Measurements from ENCODE around the gene MUC5AC.
"Not testable (repeated sequence)": the region's sequence is repeated elsewhere in the genome, so short reads cannot be mapped to it uniquely, and the experiment has no call there.

The MUC5AC gene, protein sequence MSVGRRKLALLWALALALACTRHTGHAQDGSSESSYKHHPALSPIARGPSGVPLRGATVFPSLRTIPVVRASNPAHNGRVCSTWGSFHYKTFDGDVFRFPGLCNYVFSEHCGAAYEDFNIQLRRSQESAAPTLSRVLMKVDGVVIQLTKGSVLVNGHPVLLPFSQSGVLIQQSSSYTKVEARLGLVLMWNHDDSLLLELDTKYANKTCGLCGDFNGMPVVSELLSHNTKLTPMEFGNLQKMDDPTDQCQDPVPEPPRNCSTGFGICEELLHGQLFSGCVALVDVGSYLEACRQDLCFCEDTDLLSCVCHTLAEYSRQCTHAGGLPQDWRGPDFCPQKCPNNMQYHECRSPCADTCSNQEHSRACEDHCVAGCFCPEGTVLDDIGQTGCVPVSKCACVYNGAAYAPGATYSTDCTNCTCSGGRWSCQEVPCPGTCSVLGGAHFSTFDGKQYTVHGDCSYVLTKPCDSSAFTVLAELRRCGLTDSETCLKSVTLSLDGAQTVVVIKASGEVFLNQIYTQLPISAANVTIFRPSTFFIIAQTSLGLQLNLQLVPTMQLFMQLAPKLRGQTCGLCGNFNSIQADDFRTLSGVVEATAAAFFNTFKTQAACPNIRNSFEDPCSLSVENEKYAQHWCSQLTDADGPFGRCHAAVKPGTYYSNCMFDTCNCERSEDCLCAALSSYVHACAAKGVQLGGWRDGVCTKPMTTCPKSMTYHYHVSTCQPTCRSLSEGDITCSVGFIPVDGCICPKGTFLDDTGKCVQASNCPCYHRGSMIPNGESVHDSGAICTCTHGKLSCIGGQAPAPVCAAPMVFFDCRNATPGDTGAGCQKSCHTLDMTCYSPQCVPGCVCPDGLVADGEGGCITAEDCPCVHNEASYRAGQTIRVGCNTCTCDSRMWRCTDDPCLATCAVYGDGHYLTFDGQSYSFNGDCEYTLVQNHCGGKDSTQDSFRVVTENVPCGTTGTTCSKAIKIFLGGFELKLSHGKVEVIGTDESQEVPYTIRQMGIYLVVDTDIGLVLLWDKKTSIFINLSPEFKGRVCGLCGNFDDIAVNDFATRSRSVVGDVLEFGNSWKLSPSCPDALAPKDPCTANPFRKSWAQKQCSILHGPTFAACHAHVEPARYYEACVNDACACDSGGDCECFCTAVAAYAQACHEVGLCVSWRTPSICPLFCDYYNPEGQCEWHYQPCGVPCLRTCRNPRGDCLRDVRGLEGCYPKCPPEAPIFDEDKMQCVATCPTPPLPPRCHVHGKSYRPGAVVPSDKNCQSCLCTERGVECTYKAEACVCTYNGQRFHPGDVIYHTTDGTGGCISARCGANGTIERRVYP (N-terminal part only)

DNA sequence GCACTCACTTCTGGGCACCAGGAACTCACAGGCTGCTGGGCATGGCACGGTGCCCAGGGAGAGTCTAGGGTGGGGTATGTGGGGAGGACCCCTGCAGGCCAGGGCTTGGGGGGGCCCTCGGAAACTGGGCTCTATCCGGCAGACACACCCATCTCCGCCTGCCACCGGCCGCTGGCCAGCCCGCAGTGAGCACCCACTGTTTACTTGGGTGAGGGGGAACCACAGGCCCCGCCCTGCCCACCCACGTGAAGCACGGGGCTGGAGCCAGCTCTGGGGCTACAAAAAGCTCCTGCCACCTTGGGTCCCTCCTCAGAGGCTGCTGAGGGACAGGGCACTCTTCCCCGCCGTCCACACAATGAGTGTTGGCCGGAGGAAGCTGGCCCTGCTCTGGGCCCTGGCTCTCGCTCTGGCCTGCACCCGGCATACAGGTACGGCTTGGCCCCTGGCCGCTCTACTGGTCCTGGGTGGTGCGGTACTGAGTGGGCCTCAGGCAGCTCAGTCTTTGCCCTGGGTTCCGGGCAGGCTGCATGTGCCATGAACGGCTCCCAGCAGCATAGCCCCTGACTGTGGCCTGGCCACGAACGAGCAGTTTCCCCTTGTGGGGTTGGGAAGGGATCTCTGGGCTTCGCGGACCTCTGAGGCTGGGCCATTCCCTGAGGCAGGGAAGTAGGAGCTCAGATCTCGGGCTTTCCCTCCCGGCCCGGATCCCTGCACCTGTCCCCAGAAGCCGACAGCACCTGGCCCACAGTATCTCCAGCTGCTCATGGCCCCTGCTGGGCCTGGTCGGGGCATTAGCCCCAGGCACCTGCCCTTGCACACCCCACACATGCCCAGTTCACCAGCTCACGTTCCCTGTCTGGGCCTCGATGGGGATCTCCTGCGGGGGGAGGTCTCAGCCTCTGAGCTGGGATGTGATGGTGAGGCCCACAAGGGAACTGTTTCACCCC is at the start of gene MUC5AC:
TSS of gene MUC5AC (plus strand) at position 309 of the 947 bp plus-strand sequence. CDS start at position 356, 47 bp downstream.
- no peak for DNase-seq (ENCODE audit: low read depth in 3 of 3, low spot score in 1 of 3)

DNA sequence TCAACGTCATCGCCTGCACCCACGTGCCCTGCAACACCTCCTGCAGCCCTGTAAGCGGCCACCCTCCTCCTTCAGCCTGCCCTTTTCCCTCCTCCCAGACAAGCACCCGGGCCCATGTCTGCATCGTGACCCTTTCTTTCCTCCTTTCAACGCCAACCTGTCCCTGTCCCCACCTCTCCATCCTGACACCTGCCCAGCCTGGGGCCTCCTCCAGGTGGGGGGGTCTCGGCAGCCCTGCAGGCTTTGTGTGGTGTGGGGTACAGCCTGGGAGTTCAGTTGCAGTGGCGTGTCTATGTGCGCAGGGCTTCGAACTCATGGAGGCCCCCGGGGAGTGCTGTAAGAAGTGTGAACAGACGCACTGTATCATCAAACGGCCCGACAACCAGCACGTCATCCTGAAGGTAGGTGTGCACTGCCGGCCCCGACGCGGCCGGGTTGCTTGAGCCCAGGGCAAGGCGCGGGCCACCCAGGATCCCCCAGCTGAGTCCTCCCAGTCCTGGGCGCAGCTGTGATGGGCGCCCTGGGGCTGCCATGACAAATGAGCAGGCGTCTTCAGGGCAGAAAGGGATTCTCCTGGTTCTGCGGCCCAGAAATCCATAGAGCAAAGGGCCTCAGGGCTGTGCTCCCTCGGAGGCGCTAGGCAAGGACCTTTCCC is 49.4 kb upstream of the MUC5AC start:
- no peak for DNase-seq (ENCODE audit: low read depth in 3 of 3, low spot score in 1 of 3)

DNA sequence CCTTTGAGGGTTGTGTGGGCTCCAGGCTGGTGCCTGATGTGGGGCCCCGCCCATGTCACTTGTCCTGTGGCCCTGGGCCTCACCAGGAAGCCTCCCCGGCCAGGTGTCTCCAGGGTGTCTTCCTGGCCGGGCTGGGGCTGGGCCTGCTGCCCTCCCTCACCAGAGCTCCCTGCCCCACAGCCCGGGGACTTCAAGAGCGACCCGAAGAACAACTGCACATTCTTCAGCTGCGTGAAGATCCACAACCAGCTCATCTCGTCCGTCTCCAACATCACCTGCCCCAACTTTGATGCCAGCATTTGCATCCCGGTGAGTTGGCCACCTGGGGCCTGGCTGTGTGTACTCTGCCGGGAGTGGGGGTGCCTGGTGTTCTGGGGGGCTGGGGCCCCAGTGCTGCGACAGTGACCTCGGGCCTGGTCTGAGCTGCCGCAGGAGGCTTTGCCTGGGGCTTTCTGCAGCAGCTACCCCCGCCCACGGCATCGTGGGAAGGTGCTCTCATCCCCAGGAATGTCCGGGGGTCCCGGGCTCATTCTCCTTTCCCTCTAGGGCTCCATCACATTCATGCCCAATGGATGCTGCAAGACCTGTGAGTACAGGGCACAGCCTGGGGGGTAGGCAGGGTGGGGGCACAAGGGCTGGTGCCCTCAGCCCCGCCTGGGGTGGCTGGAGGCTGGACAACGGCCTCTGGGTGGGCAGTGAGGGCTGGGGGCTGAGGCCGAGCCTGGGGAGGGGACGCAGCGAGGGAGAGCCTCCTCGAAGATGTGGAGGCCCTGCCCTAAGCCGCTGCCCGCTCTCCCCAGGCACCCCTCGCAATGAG is 48.4 kb upstream of the MUC5AC start:
- no peak for DNase-seq (ENCODE audit: low read depth in 3 of 3, low spot score in 1 of 3)

DNA sequence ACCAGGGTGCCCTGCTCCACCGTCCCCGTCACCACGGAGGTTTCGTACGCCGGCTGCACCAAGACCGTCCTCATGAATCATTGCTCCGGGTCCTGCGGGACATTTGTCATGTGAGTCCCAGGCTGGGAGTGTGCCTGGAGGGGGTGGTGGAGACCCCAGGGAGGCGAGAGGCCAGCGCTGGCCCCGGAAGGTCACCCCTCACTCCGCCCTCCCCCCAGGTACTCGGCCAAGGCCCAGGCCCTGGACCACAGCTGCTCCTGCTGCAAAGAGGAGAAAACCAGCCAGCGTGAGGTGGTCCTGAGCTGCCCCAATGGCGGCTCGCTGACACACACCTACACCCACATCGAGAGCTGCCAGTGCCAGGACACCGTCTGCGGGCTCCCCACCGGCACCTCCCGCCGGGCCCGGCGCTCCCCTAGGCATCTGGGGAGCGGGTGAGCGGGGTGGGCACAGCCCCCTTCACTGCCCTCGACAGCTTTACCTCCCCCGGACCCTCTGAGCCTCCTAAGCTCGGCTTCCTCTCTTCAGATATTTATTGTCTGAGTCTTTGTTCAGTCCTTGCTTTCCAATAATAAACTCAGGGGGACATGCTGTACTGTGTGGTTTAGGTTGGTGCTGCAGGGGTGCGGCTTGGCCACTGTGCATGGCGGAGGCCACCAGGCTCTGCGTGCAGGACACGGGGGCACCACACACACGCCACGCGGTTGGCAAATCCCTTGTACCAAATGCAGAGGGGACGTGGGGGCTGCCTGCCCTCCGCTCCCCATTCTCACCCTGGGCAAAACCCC is 47.6 kb upstream of the MUC5AC start:
- no peak for DNase-seq (ENCODE audit: low read depth in 3 of 3, low spot score in 1 of 3)

DNA sequence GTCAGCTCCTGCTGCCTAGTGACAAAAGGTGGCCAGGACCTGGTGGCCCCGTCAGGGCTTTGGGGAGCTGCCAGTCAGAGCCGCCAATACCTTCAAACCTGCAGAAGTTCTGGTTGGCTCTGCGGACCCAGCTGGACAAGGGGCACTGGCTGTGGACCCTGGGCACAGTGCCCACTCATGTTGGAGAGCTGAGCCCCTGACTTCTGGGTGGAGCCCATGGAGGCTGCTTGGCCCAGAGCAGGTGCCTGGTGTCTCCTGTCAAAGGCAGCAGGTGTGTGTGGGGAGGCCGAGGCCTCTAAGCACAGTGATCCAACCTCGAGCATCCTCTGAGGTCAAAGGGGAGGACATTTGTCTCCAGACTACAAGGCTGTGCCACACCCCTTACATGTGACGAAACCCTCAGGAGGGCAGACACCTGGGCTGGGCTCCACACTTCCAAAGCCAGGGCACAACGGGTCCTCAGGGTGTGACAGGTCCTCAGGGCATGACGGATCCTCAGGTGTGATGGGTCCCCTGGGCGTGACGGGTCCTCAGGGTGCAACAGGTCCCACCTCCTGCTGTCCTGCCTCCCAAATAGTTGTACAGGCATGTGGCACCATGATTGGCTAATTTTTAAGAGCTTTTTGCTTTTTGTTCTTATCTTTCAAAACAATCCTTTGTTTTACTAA is 46.1 kb upstream of the MUC5AC start:
- DNase-seq (ENCODE audit: low read depth in 3 of 3, low spot score in 1 of 3), result no peak

DNA sequence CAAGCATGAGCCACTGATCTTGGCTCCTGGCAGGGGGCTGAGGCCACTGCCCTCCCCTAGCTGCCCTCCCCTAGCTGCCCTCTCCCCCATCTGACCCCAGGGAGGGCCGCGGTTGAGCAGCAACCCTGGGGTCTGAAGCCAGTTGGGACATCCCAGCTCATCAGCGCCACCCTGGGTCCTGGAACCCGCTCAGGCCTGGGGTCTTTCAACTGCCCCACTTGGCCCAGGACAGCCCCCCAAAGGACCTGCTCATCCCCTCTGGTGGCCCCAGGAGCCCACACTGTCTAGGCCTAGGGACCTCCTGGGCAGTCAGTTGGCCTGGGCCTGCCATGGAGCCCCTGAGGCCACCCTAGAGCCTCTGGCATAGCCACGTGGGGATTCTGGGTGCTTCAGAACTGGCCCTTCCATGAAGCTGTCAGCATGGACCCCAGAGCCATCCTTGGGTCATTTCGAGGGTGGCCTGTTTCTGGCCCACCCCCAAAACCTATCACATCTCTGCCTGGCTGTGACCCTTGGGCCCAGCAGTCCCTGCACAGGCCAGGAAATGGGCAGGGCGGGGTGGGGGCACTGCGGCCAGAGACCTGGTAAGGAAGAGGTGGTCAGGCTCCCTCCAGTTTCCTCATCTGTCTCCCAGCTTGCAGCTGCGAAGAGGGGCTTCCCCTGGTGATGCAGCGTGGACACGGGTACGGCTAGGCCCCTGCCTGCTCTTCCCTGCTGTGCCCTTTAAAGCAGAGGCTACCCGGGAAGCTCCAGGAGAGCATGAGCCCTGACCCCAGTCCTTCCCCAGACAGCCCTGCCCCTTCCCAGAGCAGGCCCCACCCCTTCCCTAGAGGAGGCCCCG is 45.2 kb upstream of the MUC5AC start:
- no peak for DNase-seq (ENCODE audit: low read depth in 3 of 3, low spot score in 1 of 3)

DNA sequence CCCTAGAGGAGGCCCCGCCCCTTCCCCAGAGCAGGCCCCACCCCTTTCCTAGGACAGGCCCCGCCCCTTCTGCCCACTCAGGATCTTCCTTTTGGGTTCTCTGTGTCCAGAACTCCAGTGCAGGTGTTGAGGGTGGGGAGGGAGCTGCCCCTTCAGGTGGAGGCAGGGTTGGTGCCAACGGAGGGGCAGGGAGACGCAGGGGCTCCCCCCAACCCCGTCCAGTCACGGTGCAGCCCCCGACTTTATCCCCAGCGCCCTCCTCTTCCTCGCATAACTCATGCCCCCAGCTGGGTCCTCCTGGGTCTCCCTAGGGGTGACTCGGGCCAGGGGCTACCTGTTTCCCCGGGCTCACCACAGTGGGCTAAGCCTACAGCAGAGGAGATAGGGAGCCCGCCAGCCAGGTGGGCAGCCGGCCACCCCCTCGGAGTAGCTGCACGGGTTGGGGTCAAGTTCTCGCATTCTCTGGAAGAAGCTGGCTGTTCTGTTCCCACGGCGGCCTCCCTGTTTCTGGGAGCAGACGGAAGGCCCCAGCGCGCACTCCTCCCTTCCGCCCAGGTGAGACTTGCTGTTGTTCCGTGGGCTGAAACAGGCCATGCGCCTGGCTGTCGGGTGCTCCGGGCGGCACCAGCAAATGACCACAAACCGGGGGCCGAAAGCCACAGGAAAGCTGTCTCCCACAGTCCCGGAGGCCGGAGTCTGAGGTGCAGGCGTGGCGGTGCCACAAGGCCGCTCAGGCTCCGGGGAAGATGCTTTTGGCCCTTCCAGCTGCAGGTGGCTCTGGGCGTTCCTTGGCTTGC is 44.1 kb upstream of the MUC5AC start:
- no peak for DNase-seq (ENCODE audit: low read depth in 3 of 3, low spot score in 1 of 3)

DNA sequence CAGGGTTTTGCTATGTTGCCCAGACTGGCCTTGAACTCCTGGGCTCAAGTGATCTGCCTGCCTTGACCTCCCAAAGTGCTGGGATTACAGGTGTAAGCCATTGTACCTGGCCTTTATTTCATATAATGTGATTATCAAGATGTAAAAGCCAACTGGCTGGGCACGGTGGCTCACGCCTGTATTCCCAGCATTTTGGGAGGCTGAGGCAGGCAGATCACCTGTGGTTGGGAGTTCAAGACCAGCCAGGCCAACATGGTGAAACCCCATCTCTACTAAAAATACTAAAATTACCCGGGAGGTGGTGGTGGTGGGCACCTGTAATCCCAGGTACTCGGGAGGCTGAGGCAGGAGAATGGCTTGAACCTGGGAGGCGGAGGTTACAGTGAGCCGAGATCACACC is 42.5 kb upstream of the MUC5AC start:
- not testable (repeated sequence) for DNase-seq (ENCODE audit: low read depth in 3 of 3, low spot score in 1 of 3)

DNA sequence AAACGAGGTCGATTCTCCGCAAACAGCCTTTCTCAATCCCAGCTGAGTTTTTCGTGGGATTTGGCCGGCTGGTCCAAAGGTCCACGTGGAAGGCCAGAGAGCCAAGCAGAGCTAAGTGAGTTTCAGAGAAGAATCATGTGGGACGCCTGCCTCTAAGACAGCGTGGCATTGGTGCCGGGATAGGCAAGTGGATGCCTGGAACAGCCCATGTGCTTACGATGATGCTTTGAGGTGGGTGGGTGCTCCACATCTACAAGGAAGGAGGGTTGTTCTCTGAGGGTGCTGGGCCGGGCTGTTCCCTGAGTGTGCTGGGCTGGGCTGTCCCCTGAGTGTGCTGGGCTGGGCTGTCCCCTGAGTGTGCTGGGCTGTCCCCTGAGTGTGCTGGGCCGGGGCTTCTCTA is 41.6 kb upstream of the MUC5AC start:
- no peak for DNase-seq (ENCODE audit: low read depth in 3 of 3, low spot score in 1 of 3)

DNA sequence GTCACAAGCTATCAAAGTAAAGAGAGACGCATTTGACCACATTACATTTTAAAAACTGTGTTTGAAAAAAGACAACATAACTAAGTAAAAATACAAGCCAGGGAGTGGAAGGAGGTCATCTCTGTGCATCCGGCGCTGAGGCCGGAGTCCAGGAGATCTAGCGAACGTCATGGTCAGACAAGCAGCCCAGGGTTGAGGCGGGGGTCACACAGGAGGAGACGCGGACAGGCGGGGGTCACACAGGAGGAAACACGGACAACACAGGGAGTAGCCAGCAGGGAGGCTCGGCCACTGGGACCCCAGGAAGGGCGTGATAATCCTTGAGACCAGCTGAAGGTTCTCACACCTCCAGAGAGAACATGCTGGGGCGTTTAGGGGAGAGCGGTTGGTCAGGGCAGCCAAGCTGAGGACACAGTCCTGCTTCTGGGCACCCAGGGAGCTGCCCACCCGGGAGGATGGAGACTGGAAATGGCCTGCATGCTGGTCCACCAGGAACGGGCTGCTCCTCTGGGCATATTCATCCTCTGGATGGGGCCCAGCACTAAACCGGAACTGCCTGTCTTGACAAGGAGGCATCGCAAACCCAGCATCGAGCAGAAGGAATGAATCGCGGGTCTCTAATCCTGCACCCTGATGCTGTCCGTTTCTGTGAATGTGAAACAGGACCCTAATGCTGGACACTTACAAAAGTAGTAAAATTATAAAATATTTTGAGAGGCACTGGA is 40.9 kb upstream of the MUC5AC start:
- no peak for DNase-seq (ENCODE audit: low read depth in 3 of 3, low spot score in 1 of 3)

DNA sequence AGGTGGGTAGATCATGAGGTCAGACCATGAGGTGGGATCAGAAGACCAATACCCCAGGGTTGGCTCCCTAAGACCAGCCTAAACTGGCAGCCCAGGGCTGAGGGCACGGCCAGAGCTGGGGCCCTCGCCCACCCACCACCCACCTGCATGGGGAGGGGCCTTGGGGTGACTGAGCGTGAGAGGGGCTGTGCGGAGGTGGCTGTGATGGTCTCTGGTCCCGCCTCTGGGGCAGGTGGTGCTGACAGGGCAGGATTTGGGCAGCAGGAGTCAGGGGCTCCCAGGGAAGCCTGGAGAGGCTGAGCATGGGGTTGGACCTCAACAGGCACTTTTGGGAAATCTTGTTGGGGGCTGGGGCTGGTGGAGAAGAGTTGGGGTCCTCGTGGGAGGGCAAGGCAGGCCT is 39.8 kb upstream of the MUC5AC start:
- no peak for DNase-seq (ENCODE audit: low read depth in 3 of 3, low spot score in 1 of 3)

DNA sequence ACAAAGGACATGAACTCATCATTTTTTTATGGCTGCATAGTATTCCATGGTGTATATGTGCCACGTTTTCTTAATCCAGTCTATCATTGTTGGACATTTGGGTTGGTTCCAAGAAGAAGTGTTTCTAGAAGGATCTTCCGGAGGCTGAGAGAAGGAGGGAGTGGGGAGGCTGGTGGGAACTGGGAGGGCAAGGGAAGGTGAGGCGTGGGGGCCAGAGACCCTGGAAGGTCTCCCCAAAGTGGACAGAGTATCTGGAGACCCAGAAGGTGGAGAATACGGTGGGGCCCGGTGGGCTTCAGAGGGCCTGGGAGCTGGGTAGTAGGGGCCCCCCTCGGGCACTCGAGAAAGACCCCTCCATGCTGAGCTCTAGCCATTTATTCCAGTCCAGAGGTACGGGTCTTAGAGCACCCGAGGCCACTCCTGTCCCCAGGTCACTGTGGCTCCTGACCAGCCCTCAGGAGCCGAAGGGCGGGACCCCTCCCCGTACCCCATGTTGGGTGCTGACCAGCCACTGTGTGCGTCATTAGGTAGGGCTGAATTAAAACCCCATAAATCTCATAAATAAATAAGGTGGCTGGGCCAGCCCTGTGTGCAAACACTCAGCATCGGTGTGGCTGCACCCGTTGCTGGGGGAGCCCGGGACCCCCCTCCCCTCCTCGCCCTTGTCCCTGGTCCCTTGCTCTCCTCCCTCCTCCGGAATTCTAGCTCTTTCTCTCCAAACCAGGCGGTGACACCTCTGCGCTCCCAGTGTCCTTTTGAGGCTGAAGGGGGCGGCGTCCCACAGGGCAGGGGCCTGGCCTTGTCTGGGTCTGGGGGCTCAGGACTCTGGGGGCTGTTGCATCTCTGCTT is 38.8 kb upstream of the MUC5AC start:
- no peak for DNase-seq (ENCODE audit: low read depth in 3 of 3, low spot score in 1 of 3)

DNA sequence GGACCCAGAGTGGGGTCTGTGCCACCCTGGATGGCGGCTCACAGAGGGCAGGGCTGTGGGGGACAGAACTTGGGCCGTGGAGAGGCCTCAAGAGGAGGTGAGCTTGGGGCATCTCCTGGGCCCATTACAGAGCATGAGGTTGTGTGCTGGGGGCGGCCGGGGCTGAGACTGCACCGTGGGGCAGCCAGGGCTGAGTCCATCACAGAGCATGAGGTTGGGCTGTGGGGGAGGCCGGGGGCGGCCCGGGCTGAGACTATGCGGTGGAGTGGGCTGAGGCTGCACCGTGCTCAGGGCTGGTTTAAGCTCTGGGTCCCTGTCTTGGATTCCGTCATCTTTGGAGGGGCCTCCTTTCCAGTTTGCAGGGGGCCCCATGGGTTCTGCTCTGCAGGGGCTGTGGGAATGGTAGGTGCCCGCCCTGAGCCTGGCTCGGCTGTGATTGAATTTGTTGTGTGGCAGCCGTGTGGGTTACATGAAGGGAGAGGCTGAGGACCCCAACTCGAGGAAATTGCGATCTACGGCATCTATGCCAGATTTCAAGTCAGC is 38.1 kb upstream of the MUC5AC start:
- DNase-seq (ENCODE audit: low read depth in 3 of 3, low spot score in 1 of 3), result no peak

Measured in stimulated activated CD4-positive, alpha-beta T cell treated with anti-CD3 and anti-CD28 coated beads, TNF-alpha, amount 100 ng/mL, for 1 hour (primary cell).